Suprapubic skin (tissue), 4 donors: Measurements from ENCODE around the gene TRIM63. TPM values are rescaled to one million over a fixed set of nuclear protein-coding genes. Genes with fewer than 3 reads are reported as not detected.

Source experiments
- DNase-seq, 2 donors: peaks; one replicate each; pipeline ENCODE4 v3.0.0-alpha.2; 2019; ENCODE audit warnings: low spot score in 2 of 2
- H3K27ac ChIP-seq: fragments of 200-600 bp; sonication (generic); one replicate; pipeline ENCODE4 v1.5.1; 2019
- H3K27me3 ChIP-seq: fragments of 200-600 bp; sonication (generic); one replicate; pipeline ENCODE4 v1.5.1; 2019
- H3K36me3 ChIP-seq: fragments of 200-600 bp; sonication (generic); one replicate; pipeline ENCODE4 v1.5.1; 2019
- H3K4me1 ChIP-seq: fragments of 200-600 bp; sonication (generic); one replicate; pipeline ENCODE4 v1.5.1; 2019
- H3K4me3 ChIP-seq: fragments of 200-600 bp; sonication (generic); one replicate; pipeline ENCODE4 v1.5.1; 2019; ENCODE audit warnings: mild to moderate bottlenecking
- H3K9me3 ChIP-seq: fragments of 200-600 bp; sonication (generic); one replicate; pipeline ENCODE4 v1.5.1; 2019
- CTCF ChIP-seq, 2 donors: fragments of 200-600 bp in 1 of 2; fragments of 450-650 bp in 1 of 2; sonication (generic) in 1 of 2; IDR thresholded peaks; one replicate each; pipeline ENCODE4 v1.5.1; 2016 to 2019; ENCODE audit warnings: antibody characterized with exemption in 2 of 2, mild to moderate bottlenecking in 1 of 2, moderate library complexity in 1 of 2
- EP300 ChIP-seq: sonication (generic); formaldehyde crosslinking; IDR thresholded peaks from one replicate; pipeline ENCODE4 v1.6.1; 2017; ENCODE audit warnings: antibody characterized with exemption
- POLR2A ChIP-seq, 2 donors: fragments of 450-650 bp; IDR thresholded peaks; one replicate each; pipeline ENCODE4 v1.6.1; 2017; ENCODE audit warnings: antibody characterized with exemption in 2 of 2, mild to moderate bottlenecking in 2 of 2, moderate library complexity in 2 of 2
- POLR2AphosphoS5 ChIP-seq, 3 donors: sonication (generic); formaldehyde crosslinking; IDR thresholded peaks; one replicate each; pipeline ENCODE4 v1.6.1; 2017; ENCODE audit warnings: antibody characterized with exemption in 3 of 3
- WGBS: methylation state at CpG from one replicate; pipeline ENCODE4 v1.1.5; 2018; 5-methylcytosine and 5-hydroxymethylcytosine counted together
- total RNA-seq, 4 donors: library from RNA; depleted of rRNA; stranded (reverse); fragments of >200 nt; gene quantifications; one replicate each; pipeline ENCODE4 v1.1.0, GENCODE V29; 2016

The TRIM63 gene
- total RNA-seq, 4 donors from 2014 or later: 0.42 to 2.4 (median 1.5) TPM

GRCh38 chr1:26005434-26006105, 61.9 kb downstream of the TRIM63 start:
- Histone ChIP-seq H3K9me3 (no peaks in the 10 kb centered on the region), H3K36me3 (no peaks in the 10 kb centered on the region), H3K4me3 (no peak overlapping the region), H3K4me1 (peaks cover 27% of the 10 kb centered on the region), H3K27ac (peak overlapping the region; percentile 39), H3K27me3 (no peaks in the 10 kb centered on the region)
- DNase-seq: no peak
- TF ChIP-seq POLR2AphosphoS5 (IDR thresholded peaks at IDR 0.05): no peak
- no peak for TF ChIP-seq EP300
- no peak for TF ChIP-seq POLR2A (IDR thresholded peaks at IDR 0.05)
- no peak for TF ChIP-seq CTCF (IDR thresholded peaks at IDR 0.05)
- 29% methylated on average over 4 of the region's 4 CpGs for WGBS

- no peak overlapping the region for H3K27ac ChIP-seq
These were observed 63.7 kb downstream of the TRIM63 start for GRCh38 chr1:26003756-26004155.

DNA sequence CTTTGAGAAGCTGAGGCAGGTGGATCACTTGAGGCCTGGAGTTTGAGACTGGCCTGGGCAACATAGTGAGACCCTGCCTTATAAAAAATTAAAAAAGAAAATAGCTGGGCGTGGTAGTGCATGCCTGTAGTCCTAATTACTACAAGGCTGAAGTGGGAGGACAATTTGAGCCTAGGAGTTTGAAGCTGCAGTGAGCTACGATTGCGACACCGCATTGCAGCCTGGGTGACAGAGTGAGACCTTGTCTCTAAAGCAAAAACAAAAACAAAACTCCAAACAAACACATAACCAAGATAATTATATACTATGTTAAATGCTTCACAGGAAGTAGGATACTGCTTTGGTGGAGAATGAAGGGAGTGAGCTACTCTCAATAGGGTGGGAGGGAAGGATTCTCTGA, 64.2 kb downstream of the TRIM63 start:
- H3K4me1 ChIP-seq: peaks cover 35% of the 10 kb centered on the region
- H3K9me3 ChIP-seq: no peaks in the 10 kb centered on the region
- no peaks in the 10 kb centered on the region for H3K27me3 ChIP-seq
- DNase-seq: no peak
- TF ChIP-seq CTCF (IDR thresholded peaks at IDR 0.05) (no peak), POLR2A (IDR thresholded peaks at IDR 0.05) (no peak)
- H3K27ac ChIP-seq: no peak overlapping the region
- no peak overlapping the region for H3K4me3 ChIP-seq
- WGBS: 70% methylated on average over 4 of the region's 4 CpGs
- H3K36me3 ChIP-seq: no peaks in the 10 kb centered on the region

More at GRCh38 chr1:26003756-26004155, 63.7 kb downstream of the TRIM63 start:
- TF ChIP-seq CTCF (IDR thresholded peaks at IDR 0.05) (no peak), POLR2AphosphoS5 (IDR thresholded peaks at IDR 0.05) (no peak), POLR2A (IDR thresholded peaks at IDR 0.05) (no peak), EP300 (no peak)
- Histone ChIP-seq H3K4me3 (no peak overlapping the region), H3K9me3 (no peaks in the 10 kb centered on the region), H3K27me3 (no peaks in the 10 kb centered on the region), H3K36me3 (no peaks in the 10 kb centered on the region), H3K4me1 (peaks cover 30% of the 10 kb centered on the region)
- DNase-seq: no peak
- WGBS: 74% methylated on average over 2 of the region's 2 CpGs

Other genes with a start within 250 kb of the TRIM63 start
- gene MTFR1L, start 247.7 kb downstream of the TRIM63 start, total RNA-seq: 10 to 100 TPM; 35.2 to 79.3 (median 48.1) TPM
- under 1 TPM in 3 of 4 donors, not detected in 1; 0.26 to 0.89 (median 0.49) TPM for gene AUNIP, start 208.2 kb downstream of the TRIM63 start, total RNA-seq
- 10 to 100 TPM; 14.3 to 20.9 (median 16.6) TPM for gene PAQR7, start 191.9 kb downstream of the TRIM63 start, total RNA-seq
- gene STMN1, start 161.2 kb downstream of the TRIM63 start, total RNA-seq: 10 to 100 TPM; 21.8 to 33.6 (median 28.1) TPM
- gene PAFAH2, start 69.6 kb downstream of the TRIM63 start, total RNA-seq: 10 to 100 TPM; 16.6 to 31.3 (median 20.0) TPM
- gene EXTL1, start 45.9 kb downstream of the TRIM63 start, total RNA-seq: 1 to 10 TPM; 1.6 to 9.5 (median 4.2) TPM
- gene SLC30A2, start 21.5 kb downstream of the TRIM63 start, total RNA-seq: 1 to 10 TPM in 2 of 4 donors, under 1 TPM in 2; 0.15 to 2.0 (median 1.1) TPM
- gene PDIK1L, start 44.2 kb upstream of the TRIM63 start, total RNA-seq: 10 to 100 TPM in 2 of 4 donors, 1 to 10 TPM in 2; 9.1 to 14.1 (median 10.0) TPM
- gene FAM110D, start 91.4 kb upstream of the TRIM63 start, total RNA-seq: 1 to 10 TPM; 2.4 to 3.6 (median 2.7) TPM
- not detected for gene C1orf232, start 101.3 kb upstream of the TRIM63 start, total RNA-seq
- 10 to 100 TPM; 15.3 to 53.4 (median 28.3) TPM for gene ZNF593, start 102.3 kb upstream of the TRIM63 start, total RNA-seq
- gene ZNF593OS, start 104.2 kb upstream of the TRIM63 start, total RNA-seq: not detected
- 10 to 100 TPM; 45.6 to 91.2 (median 53.7) TPM for gene CNKSR1, start 109.9 kb upstream of the TRIM63 start, total RNA-seq
- not detected for gene CATSPER4, start 123.0 kb upstream of the TRIM63 start, total RNA-seq
- gene CEP85, start 166.6 kb upstream of the TRIM63 start, total RNA-seq: 10 to 100 TPM; 18.2 to 27.8 (median 18.7) TPM
- 100 to 1,000 TPM in 1 of 4 donors, 10 to 100 TPM in 3; 53.5 to 104 (median 92.8) TPM for gene SH3BGRL3, start 212.5 kb upstream of the TRIM63 start, total RNA-seq
- gene UBXN11, start 239.0 kb upstream of the TRIM63 start, total RNA-seq: 10 to 100 TPM in 2 of 4 donors, 1 to 10 TPM in 2; 3.2 to 19.1 (median 9.1) TPM